GM12878 (cell line): ENCODE measurements around the gene NCKIPSD.

Experiments used
- CBX5 ChIP-seq: sonication (generic); IDR thresholded peaks from 2 replicates; pipeline ENCODE4 v1.6.1; 2016; ENCODE audit warnings: low read depth, moderate library complexity, mild to moderate bottlenecking, inconsistent platforms
- CREB1 ChIP-seq: IDR thresholded peaks from 2 replicates; pipeline ENCODE4 v1.6.1; 2012; ENCODE audit warnings: low read depth, mild to moderate bottlenecking, inconsistent platforms
- EP300 ChIP-seq, 2 experiments: fragments of 150-350 bp in 1 of 2; IDR thresholded peaks; 2 replicates each; pipeline ENCODE4 v1.6.1; 2011 to 2012; ENCODE audit warnings: low read depth in 2 of 2, low read length in 2 of 2, borderline replicate concordance in 1 of 2, improper control_type of control experiment in 1 of 2, inconsistent platforms in 1 of 2; ENCODE audit not compliant: control insufficient read depth in 1 of 2
- POLR2A ChIP-seq: IDR thresholded peaks from 2 replicates; pipeline ENCODE4 v1.6.1; 2011; ENCODE audit warnings: low read depth, mild to moderate bottlenecking, low read length
- POLR2AphosphoS2 ChIP-seq: IDR thresholded peaks from 2 replicates; pipeline ENCODE4 v1.6.1; 2011; ENCODE audit warnings: low read depth, mild to moderate bottlenecking, low read length, improper control_type of control experiment, moderate library complexity
- TAF1 ChIP-seq: IDR thresholded peaks from 2 replicates; pipeline ENCODE4 v1.6.1; 2011; ENCODE audit warnings: mild to moderate bottlenecking, low read depth, low read length, borderline replicate concordance
- YY1 ChIP-seq: IDR thresholded peaks from 2 replicates; pipeline ENCODE4 v1.6.1; 2011; ENCODE audit warnings: low read depth, mild to moderate bottlenecking, low read length

DNA sequence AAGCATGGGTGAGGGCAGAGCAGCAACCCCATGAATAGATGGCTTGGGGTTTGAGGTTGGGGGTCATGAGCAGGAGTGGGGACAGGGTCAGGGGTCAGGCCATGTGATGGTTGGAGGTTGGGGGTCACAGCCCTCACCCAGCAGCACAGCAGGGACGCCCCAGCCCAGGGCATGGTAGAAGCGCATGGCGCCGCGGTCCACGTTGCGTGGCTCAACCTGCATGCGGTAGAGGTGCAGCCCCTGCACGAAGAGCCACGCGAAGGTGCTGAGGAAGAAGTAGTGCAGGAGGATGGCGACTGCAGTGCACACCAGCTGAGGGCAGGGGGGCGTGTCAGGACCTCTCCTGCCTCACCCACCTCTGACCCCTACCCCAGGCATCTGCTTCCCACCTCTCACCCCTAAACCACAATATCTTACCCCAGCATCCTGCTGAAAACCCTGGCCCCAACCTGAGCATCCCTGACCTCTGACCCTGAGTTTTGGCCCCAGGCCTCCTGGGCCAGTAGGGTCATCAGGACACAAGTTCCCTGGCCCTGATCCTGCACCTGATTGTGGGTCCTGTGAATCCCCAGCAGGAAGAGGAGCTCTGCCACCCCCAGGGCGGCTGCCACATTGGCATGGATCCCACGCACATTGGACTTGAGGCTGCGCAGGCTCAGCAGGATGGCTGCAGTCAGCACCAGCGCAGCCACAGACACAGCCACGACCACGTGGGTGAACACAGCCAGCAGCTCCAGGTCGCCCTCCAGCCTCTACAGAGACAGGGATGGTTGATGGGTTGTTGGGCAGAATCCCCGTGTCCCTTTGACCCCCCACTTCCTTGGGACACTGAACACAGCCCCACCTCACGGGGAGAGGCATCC lies 40.6 kb downstream of the NCKIPSD start:
- TF ChIP-seq YY1 (no peak), EP300 (IDR thresholded peaks at IDR 0.05; ENCODE audit: borderline replicate concordance in 1 of 2, control insufficient read depth in 1 of 2, low read depth in 2 of 2, low read length in 2 of 2) (no peak), CBX5 (no peak), TAF1 (no peak), POLR2A (no peak), POLR2AphosphoS2 (no peak), CREB1 (no peak)
